Trophoblast cell (in vitro differentiated cells and primary cell): Measurements from ENCODE around the gene DCN.

Experiments used
- DNase-seq, 2 donors: peaks; one replicate each; pipeline ENCODE4 v3.0.0-alpha.2; 2016
- H2AFZ ChIP-seq: 2 replicates; pipeline ENCODE4 v1.6.1; 2013; ENCODE audit warnings: low read length, moderate library complexity, mild to moderate bottlenecking; ENCODE audit not compliant: insufficient read depth, poor library complexity
- H2AK5ac ChIP-seq: 2 replicates; pipeline ENCODE4 v1.6.1; 2013; ENCODE audit warnings: mild to moderate bottlenecking, low read length
- H2BK120ac ChIP-seq: 2 replicates; pipeline ENCODE4 v1.6.1; 2013; ENCODE audit warnings: low read length, mild to moderate bottlenecking, moderate library complexity; ENCODE audit not compliant: insufficient read depth, poor library complexity
- H2BK12ac ChIP-seq: 2 replicates; pipeline ENCODE4 v1.6.1; 2013; ENCODE audit warnings: mild to moderate bottlenecking, low read length, moderate library complexity
- H2BK5ac ChIP-seq: 2 replicates; pipeline ENCODE4 v1.6.1; 2013; ENCODE audit warnings: low read length, low read depth, moderate library complexity, mild to moderate bottlenecking; ENCODE audit not compliant: poor library complexity
- H3K14ac ChIP-seq: 2 replicates; pipeline ENCODE4 v1.6.1; 2013; ENCODE audit warnings: mild to moderate bottlenecking, low read length
- H3K18ac ChIP-seq: 2 replicates; pipeline ENCODE4 v1.6.1; 2013; ENCODE audit warnings: mild to moderate bottlenecking, low read length
- H3K23ac ChIP-seq: 2 replicates; pipeline ENCODE4 v1.6.1; 2013; ENCODE audit warnings: low read length
- H3K27ac ChIP-seq: 2 replicates; pipeline ENCODE4 v1.5.1; 2013; ENCODE audit warnings: low read depth, mild to moderate bottlenecking, inconsistent platforms, low read length, moderate library complexity
- H3K27me3 ChIP-seq: 2 replicates; pipeline ENCODE4 v1.6.1; 2013; ENCODE audit warnings: inconsistent platforms, mild to moderate bottlenecking, low read length, moderate library complexity; ENCODE audit not compliant: insufficient read depth
- H3K36me3 ChIP-seq, 2 experiments: 1 replicate in 1 of 2; 2 replicates in 1 of 2; pipeline ENCODE4 v1.6.1; 2013; ENCODE audit warnings: low read length in 2 of 2, mild to moderate bottlenecking in 2 of 2, moderate library complexity in 1 of 2; ENCODE audit not compliant: insufficient read depth in 2 of 2, control insufficient read depth in 1 of 2
- H3K4ac ChIP-seq: 2 replicates; pipeline ENCODE4 v1.6.1; 2013; ENCODE audit warnings: low read depth, mild to moderate bottlenecking, low read length, moderate library complexity
- H3K4me1 ChIP-seq, 2 experiments: 1 replicate in 1 of 2; 2 replicates in 1 of 2; pipeline ENCODE4 v1.6.1; 2013; ENCODE audit warnings: low read length in 2 of 2, mild to moderate bottlenecking in 2 of 2, moderate library complexity in 1 of 2; ENCODE audit not compliant: insufficient read depth in 2 of 2, control insufficient read depth in 1 of 2
- H3K4me2 ChIP-seq: 2 replicates; pipeline ENCODE4 v1.6.1; 2013; ENCODE audit warnings: inconsistent platforms, mild to moderate bottlenecking, low read length, moderate library complexity
- H3K4me3 ChIP-seq: 2 replicates; pipeline ENCODE4 v1.5.1; 2013; ENCODE audit warnings: mild to moderate bottlenecking, low read depth, low read length, inconsistent platforms
- H3K79me1 ChIP-seq: one replicate; pipeline ENCODE4 v1.6.1; 2013; ENCODE audit warnings: low read length
- H3K79me2 ChIP-seq: 2 replicates; pipeline ENCODE4 v1.6.1; 2013; ENCODE audit warnings: low read length, mild to moderate bottlenecking; ENCODE audit not compliant: control insufficient read depth, insufficient read depth, poor library complexity
- H3K9ac ChIP-seq: 2 replicates; pipeline ENCODE4 v1.6.1; 2013; ENCODE audit warnings: mild to moderate bottlenecking, low read length
- H3K9me3 ChIP-seq: 2 replicates; pipeline ENCODE4 v1.6.1; 2013; ENCODE audit warnings: low read depth, mild to moderate bottlenecking, control low read depth, inconsistent platforms, low read length; ENCODE audit not compliant: insufficient read depth
- H4K12ac ChIP-seq: 2 replicates; pipeline ENCODE4 v1.6.1; 2013; ENCODE audit warnings: low read depth, mild to moderate bottlenecking, low read length, moderate library complexity
- H4K8ac ChIP-seq: 2 replicates; pipeline ENCODE4 v1.6.1; 2013; ENCODE audit warnings: low read depth, mild to moderate bottlenecking, low read length, moderate library complexity
- H4K91ac ChIP-seq: one replicate; pipeline ENCODE4 v1.6.1; 2013; ENCODE audit warnings: low read depth, mild to moderate bottlenecking, low read length, moderate library complexity
- WGBS: extraction: QIAGEN DNeasy Blood & Tissue Kit; methylation state at CpG from one replicate; pipeline ENCODE4 v1.1.7; 2013; ENCODE audit warnings: missing lambda C conversion rate; ENCODE audit not compliant: insufficient read length, insufficient coverage; ENCODE audit errors: extremely low coverage; 5-methylcytosine and 5-hydroxymethylcytosine counted together

The DCN gene

GRCh38 chr12:91126516-91126915, 56.1 kb downstream of the DCN start:
- H3K79me2 ChIP-seq: no peaks in the 10 kb centered on the region
- no peaks in the 10 kb centered on the region for H3K27me3 ChIP-seq
- no peak overlapping the region for H3K14ac ChIP-seq
- no peak overlapping the region for H3K4me2 ChIP-seq
- H2AK5ac ChIP-seq: no peak overlapping the region
- WGBS: no CpG with 5 or more reads among the region's 1 CpG
- H3K27ac ChIP-seq: no peak overlapping the region
- H4K12ac ChIP-seq: no peak overlapping the region
- H2BK120ac ChIP-seq: no peak overlapping the region
- H2BK5ac ChIP-seq: no peak overlapping the region
- no peak overlapping the region for H2AFZ ChIP-seq
- H3K4me3 ChIP-seq: no peak overlapping the region
- no peak overlapping the region for H4K91ac ChIP-seq
- H3K79me1 ChIP-seq: no peaks in the 10 kb centered on the region
- H3K9ac ChIP-seq: no peak overlapping the region
- DNase-seq: no peak
- H3K4me1 ChIP-seq: no peaks in the 10 kb centered on the region
- H3K23ac ChIP-seq: no peak overlapping the region
- no peaks in the 10 kb centered on the region for H3K36me3 ChIP-seq
- H3K9me3 ChIP-seq: no peaks in the 10 kb centered on the region
- no peak overlapping the region for H2BK12ac ChIP-seq
- H3K4ac ChIP-seq: no peak overlapping the region
- no peak overlapping the region for H3K18ac ChIP-seq
- H4K8ac ChIP-seq: no peak overlapping the region

GRCh38 chr12:91123236-91123916, 59.2 kb downstream of the DCN start:
- H3K36me3 ChIP-seq: no peaks in the 10 kb centered on the region
- H3K23ac ChIP-seq: no peak overlapping the region
- no peak overlapping the region for H4K91ac ChIP-seq
- no CpG with 5 or more reads among the region's 5 CpGs for WGBS
- H3K27me3 ChIP-seq: no peaks in the 10 kb centered on the region
- H3K4me3 ChIP-seq: no peak overlapping the region
- H2BK120ac ChIP-seq: no peak overlapping the region
- H3K9me3 ChIP-seq: no peaks in the 10 kb centered on the region
- peaks cover 0 to 6% of the 10 kb centered on the region in 2 experiments for H3K4me1 ChIP-seq
- no peak overlapping the region for H3K4ac ChIP-seq
- H4K12ac ChIP-seq: no peak overlapping the region
- H4K8ac ChIP-seq: no peak overlapping the region
- no peak overlapping the region for H2BK12ac ChIP-seq
- no peak overlapping the region for H2AFZ ChIP-seq
- H2BK5ac ChIP-seq: no peak overlapping the region
- H3K79me1 ChIP-seq: peaks cover 3% of the 10 kb centered on the region
- no peak overlapping the region for H3K27ac ChIP-seq
- H3K9ac ChIP-seq: no peak overlapping the region
- no peak overlapping the region for H3K14ac ChIP-seq
- DNase-seq: no peak
- no peak overlapping the region for H2AK5ac ChIP-seq
- H3K79me2 ChIP-seq: no peaks in the 10 kb centered on the region
- no peak overlapping the region for H3K4me2 ChIP-seq
- no peak overlapping the region for H3K18ac ChIP-seq

GRCh38 chr12:91120781-91121180, 61.8 kb downstream of the DCN start:
- peaks cover 3% of the 10 kb centered on the region for H3K79me1 ChIP-seq
- no peak overlapping the region for H3K4ac ChIP-seq
- H2BK12ac ChIP-seq: no peak overlapping the region
- H3K27ac ChIP-seq: no peak overlapping the region
- H3K14ac ChIP-seq: no peak overlapping the region
- no peaks in the 10 kb centered on the region for H3K36me3 ChIP-seq
- H3K79me2 ChIP-seq: no peaks in the 10 kb centered on the region
- no peak overlapping the region for H4K91ac ChIP-seq
- no peak for DNase-seq
- H2AFZ ChIP-seq: no peak overlapping the region
- H4K8ac ChIP-seq: no peak overlapping the region
- no peaks in the 10 kb centered on the region for H3K9me3 ChIP-seq
- H3K4me1 ChIP-seq: peaks cover 0 to 6% of the 10 kb centered on the region in 2 experiments
- no peak overlapping the region for H4K12ac ChIP-seq
- H3K23ac ChIP-seq: no peak overlapping the region
- H3K4me3 ChIP-seq: no peak overlapping the region
- H2BK5ac ChIP-seq: no peak overlapping the region
- no peak overlapping the region for H3K4me2 ChIP-seq
- no peak overlapping the region for H2BK120ac ChIP-seq
- no peaks in the 10 kb centered on the region for H3K27me3 ChIP-seq
- no peak overlapping the region for H3K9ac ChIP-seq
- no peak overlapping the region for H3K18ac ChIP-seq
- H2AK5ac ChIP-seq: no peak overlapping the region

- no peak overlapping the region for H3K14ac ChIP-seq
- H3K79me1 ChIP-seq: peaks cover 3% of the 10 kb centered on the region
- H3K27me3 ChIP-seq: no peaks in the 10 kb centered on the region
- no peak overlapping the region for H3K9ac ChIP-seq
- no peak overlapping the region for H3K4ac ChIP-seq
- H3K9me3 ChIP-seq: no peaks in the 10 kb centered on the region
- H3K4me1 ChIP-seq: peaks cover 0 to 6% of the 10 kb centered on the region in 2 experiments
- no peaks in the 10 kb centered on the region for H3K36me3 ChIP-seq
- H3K4me3 ChIP-seq: no peak overlapping the region
- H2AFZ ChIP-seq: no peak overlapping the region
- H2BK12ac ChIP-seq: no peak overlapping the region
- no peak overlapping the region for H2BK120ac ChIP-seq
- no peak overlapping the region for H2BK5ac ChIP-seq
- no peak overlapping the region for H2AK5ac ChIP-seq
- no peak overlapping the region for H3K27ac ChIP-seq
- no CpG with 5 or more reads among the region's 1 CpG for WGBS
- no peak overlapping the region for H4K12ac ChIP-seq
- no peak overlapping the region for H4K8ac ChIP-seq
- H3K18ac ChIP-seq: no peak overlapping the region
- H3K79me2 ChIP-seq: no peaks in the 10 kb centered on the region
- H3K23ac ChIP-seq: no peak overlapping the region
- H4K91ac ChIP-seq: no peak overlapping the region
- DNase-seq: no peak
- no peak overlapping the region for H3K4me2 ChIP-seq
Measured at GRCh38 chr12:91119089-91119488, 63.5 kb downstream of the DCN start.
